Right atrium auricular region (tissue), 2 donors: ENCODE results near the gene RASSF8. TPM values are rescaled to one million over a fixed set of nuclear protein-coding genes. Genes with fewer than 3 reads are reported as not detected.

Source experiments
- DNase-seq: peaks from one replicate; pipeline ENCODE4 v3.0.0-alpha.2; 2019; ENCODE audit warnings: low spot score
- H3K27ac ChIP-seq, 2 donors: fragments of 200-600 bp; sonication (generic); 1 replicate in 1 of 2; 2 replicates in 1 of 2; pipeline ENCODE4 v1.5.1; 2016 to 2019
- H3K27me3 ChIP-seq, 2 donors: fragments of 200-600 bp; sonication (generic); one replicate each; pipeline versions ENCODE4 v1.5.1 to v1.6.0; 2017 to 2019
- H3K36me3 ChIP-seq: fragments of 200-600 bp; sonication (generic); one replicate; pipeline ENCODE4 v1.5.1; 2016
- H3K4me1 ChIP-seq, 2 donors: fragments of 200-600 bp; sonication (generic); one replicate each; pipeline versions ENCODE4 v1.5.1 to v1.6.0; 2017 to 2019
- H3K4me3 ChIP-seq, 2 donors: fragments of 200-600 bp; sonication (generic); 1 replicate in 1 of 2; 2 replicates in 1 of 2; pipeline ENCODE4 v1.5.1; 2017 to 2019; ENCODE audit warnings: mild to moderate bottlenecking in 1 of 2, moderate library complexity in 1 of 2
- H3K9me3 ChIP-seq, 2 donors: fragments of 200-600 bp; sonication (generic); one replicate each; pipeline ENCODE4 v1.5.1; 2019
- total RNA-seq, 2 donors: library from RNA; depleted of rRNA; stranded (reverse); fragments of >200 nt; gene quantifications; one replicate each; pipeline ENCODE4 v1.1.0, GENCODE V29; 2016
- TF ChIP-seq, protein P1 (sequence below), 2 donors: fragments of 200-600 bp; sonication (generic); IDR thresholded peaks; one replicate each; pipeline ENCODE4 v1.5.1; 2019; ENCODE audit warnings: antibody characterized with exemption in 2 of 2

The RASSF8 gene
- total RNA-seq, 2 donors from 2014 or later: 44.4 to 67.4 TPM

GRCh38 chr12:26062566-26062965 lies 104.1 kb downstream of the RASSF8 start:
- no peak overlapping the region for H3K4me3 ChIP-seq
- no peak overlapping the region for H3K27ac ChIP-seq
- no peaks in the 10 kb centered on the region for H3K27me3 ChIP-seq
- H3K4me1 ChIP-seq: no peaks in the 10 kb centered on the region
- TF ChIP-seq, protein P1, sequence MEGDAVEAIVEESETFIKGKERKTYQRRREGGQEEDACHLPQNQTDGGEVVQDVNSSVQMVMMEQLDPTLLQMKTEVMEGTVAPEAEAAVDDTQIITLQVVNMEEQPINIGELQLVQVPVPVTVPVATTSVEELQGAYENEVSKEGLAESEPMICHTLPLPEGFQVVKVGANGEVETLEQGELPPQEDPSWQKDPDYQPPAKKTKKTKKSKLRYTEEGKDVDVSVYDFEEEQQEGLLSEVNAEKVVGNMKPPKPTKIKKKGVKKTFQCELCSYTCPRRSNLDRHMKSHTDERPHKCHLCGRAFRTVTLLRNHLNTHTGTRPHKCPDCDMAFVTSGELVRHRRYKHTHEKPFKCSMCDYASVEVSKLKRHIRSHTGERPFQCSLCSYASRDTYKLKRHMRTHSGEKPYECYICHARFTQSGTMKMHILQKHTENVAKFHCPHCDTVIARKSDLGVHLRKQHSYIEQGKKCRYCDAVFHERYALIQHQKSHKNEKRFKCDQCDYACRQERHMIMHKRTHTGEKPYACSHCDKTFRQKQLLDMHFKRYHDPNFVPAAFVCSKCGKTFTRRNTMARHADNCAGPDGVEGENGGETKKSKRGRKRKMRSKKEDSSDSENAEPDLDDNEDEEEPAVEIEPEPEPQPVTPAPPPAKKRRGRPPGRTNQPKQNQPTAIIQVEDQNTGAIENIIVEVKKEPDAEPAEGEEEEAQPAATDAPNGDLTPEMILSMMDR (IDR thresholded peaks at IDR 0.05): no peak
- DNase-seq: no peak
- no peaks in the 10 kb centered on the region for H3K9me3 ChIP-seq
- peaks cover 8% of the 10 kb centered on the region for H3K36me3 ChIP-seq

DNA sequence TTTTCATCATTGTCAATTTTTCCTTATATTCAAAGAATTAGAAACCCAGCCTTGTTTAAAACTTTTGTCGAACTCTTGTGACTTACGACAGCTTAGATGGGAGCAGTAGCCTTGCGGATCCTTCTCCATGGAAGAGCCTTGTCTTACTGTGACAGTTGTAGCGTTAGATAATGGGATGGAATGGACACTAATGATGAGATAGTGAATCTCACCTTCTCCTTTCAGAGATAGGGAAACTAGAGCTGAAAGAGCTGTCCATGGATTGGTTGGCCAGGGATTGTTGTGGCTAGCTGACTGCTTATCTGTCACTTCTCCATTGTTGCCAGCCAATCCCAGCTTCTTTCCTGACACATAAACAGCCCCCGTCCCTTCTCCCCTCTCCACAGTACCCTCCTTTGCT lies 107.0 kb downstream of the RASSF8 start:
- TF ChIP-seq, protein P1 (IDR thresholded peaks at IDR 0.05): no peak
- Histone ChIP-seq H3K4me1 (no peaks in the 10 kb centered on the region), H3K27ac (no peak overlapping the region), H3K9me3 (no peaks in the 10 kb centered on the region), H3K36me3 (peaks cover 8% of the 10 kb centered on the region), H3K4me3 (no peak overlapping the region), H3K27me3 (no peaks in the 10 kb centered on the region)
- DNase-seq: no peak

GRCh38 chr12:26068503-26068902 lies 110.0 kb downstream of the RASSF8 start:
- no peak overlapping the region for H3K27ac ChIP-seq
- TF ChIP-seq, protein P1 (IDR thresholded peaks at IDR 0.05): no peak
- no peak for DNase-seq
- H3K27me3 ChIP-seq: no peaks in the 10 kb centered on the region
- no peaks in the 10 kb centered on the region for H3K4me1 ChIP-seq
- H3K36me3 ChIP-seq: peaks cover 8% of the 10 kb centered on the region
- H3K4me3 ChIP-seq: no peak overlapping the region
- H3K9me3 ChIP-seq: no peaks in the 10 kb centered on the region

DNA sequence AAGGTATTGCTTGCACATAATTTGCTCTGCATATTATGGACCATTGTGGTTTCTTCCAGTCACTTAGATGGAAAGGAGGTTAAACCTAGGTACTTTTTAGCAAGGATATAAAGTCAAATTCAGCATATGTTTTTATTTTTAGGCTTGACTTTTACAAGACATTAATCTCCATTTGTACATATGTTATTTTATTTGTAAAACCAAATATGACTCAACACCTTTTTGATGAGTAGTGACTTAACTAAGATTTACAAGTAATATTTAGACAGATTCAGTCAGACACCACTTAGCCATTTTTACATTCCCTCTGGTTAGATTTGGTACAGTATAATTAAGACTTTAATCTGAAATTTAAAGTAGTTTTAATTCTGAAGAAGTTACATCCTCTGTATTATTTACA lies 111.3 kb downstream of the RASSF8 start:
- Histone ChIP-seq H3K9me3 (no peaks in the 10 kb centered on the region), H3K4me3 (no peak overlapping the region), H3K4me1 (no peaks in the 10 kb centered on the region), H3K36me3 (peaks cover 8% of the 10 kb centered on the region), H3K27ac (no peak overlapping the region), H3K27me3 (no peaks in the 10 kb centered on the region)
- TF ChIP-seq, protein P1 (IDR thresholded peaks at IDR 0.05): no peak
- DNase-seq: no peak

DNA sequence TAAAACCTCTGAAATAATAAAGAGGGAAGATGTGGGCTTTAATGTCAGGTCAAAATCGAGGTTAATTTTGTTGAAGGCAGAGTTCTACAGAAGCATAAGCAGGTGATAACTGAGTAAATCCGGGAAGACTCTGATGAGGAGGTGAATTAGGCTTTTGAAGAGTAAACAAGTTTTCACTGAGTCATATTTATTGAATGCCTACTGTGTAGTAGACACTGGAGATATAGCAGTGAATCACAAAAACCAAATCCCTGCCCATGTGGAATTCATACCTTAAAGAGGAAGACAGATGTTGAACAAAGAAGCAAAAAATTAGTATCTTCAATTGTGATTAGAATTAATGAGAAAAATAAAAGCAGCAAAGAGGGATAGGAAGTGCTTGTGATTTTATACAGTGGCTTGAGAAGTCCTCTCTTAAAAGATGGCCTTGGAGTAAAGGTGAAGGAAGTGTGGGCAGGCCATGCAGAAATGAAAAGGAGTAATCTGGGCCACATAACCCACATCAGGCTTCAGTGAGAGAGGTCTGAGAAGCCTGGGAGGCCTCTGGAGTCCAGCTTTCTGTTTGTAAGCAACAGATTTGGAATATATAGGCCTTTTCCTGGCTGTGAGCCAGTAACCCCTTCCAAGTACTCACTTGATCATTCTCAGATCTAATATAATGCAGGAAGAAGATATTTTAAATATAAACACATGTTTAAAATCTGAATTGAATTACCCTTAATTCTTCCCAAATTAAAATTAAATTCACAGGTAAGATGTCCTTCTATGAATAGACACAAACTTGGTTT lies 119.6 kb downstream of the RASSF8 start:
- H3K27me3 ChIP-seq: no peaks in the 10 kb centered on the region
- no peak overlapping the region for H3K4me3 ChIP-seq
- TF ChIP-seq, protein P1 (IDR thresholded peaks at IDR 0.05): no peak
- no peak for DNase-seq
- no peaks in the 10 kb centered on the region for H3K4me1 ChIP-seq
- no peaks in the 10 kb centered on the region for H3K9me3 ChIP-seq
- H3K36me3 ChIP-seq: no peaks in the 10 kb centered on the region
- H3K27ac ChIP-seq: no peak overlapping the region

DNA sequence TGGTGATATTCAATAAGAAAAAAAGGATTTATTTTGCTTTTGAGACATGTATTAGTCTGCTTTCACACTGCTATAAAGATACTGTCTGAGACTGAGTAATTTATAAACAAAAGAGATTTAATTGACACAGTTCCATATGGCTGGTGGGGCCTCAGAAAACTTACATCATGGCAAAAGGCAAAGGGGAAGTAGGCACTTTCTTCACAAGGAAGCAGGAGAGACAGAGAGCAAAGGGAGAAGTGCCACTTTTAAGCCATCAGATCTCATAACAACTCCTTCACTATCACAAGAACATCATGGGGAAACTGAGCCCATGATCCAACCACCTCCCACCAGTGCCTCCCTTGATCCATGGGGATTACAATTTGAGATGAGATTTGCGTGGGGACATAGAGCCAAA lies 122.4 kb downstream of the RASSF8 start:
- no peaks in the 10 kb centered on the region for H3K9me3 ChIP-seq

More for the DNA sequence above, 122.4 kb downstream of the RASSF8 start:
- Histone ChIP-seq H3K4me1 (no peaks in the 10 kb centered on the region), H3K4me3 (no peak overlapping the region), H3K27me3 (no peaks in the 10 kb centered on the region), H3K27ac (no peak overlapping the region), H3K36me3 (no peaks in the 10 kb centered on the region)
- no peak for DNase-seq
- TF ChIP-seq, protein P1 (IDR thresholded peaks at IDR 0.05): no peak
